Trophoblast cell (in vitro differentiated cells and primary cell): Measurements from ENCODE around the gene MGAT3.

ENCODE experiments used
- DNase-seq, 2 donors: peaks; one replicate each; pipeline ENCODE4 v3.0.0-alpha.2; 2016
- H2AFZ ChIP-seq: 2 replicates; pipeline ENCODE4 v1.6.1; 2013; ENCODE audit warnings: low read length, moderate library complexity, mild to moderate bottlenecking; ENCODE audit not compliant: insufficient read depth, poor library complexity
- H2AK5ac ChIP-seq: 2 replicates; pipeline ENCODE4 v1.6.1; 2013; ENCODE audit warnings: mild to moderate bottlenecking, low read length
- H2BK120ac ChIP-seq: 2 replicates; pipeline ENCODE4 v1.6.1; 2013; ENCODE audit warnings: low read length, mild to moderate bottlenecking, moderate library complexity; ENCODE audit not compliant: insufficient read depth, poor library complexity
- H2BK12ac ChIP-seq: 2 replicates; pipeline ENCODE4 v1.6.1; 2013; ENCODE audit warnings: mild to moderate bottlenecking, low read length, moderate library complexity
- H2BK5ac ChIP-seq: 2 replicates; pipeline ENCODE4 v1.6.1; 2013; ENCODE audit warnings: low read length, low read depth, moderate library complexity, mild to moderate bottlenecking; ENCODE audit not compliant: poor library complexity
- H3K14ac ChIP-seq: 2 replicates; pipeline ENCODE4 v1.6.1; 2013; ENCODE audit warnings: mild to moderate bottlenecking, low read length
- H3K18ac ChIP-seq: 2 replicates; pipeline ENCODE4 v1.6.1; 2013; ENCODE audit warnings: mild to moderate bottlenecking, low read length
- H3K23ac ChIP-seq: 2 replicates; pipeline ENCODE4 v1.6.1; 2013; ENCODE audit warnings: low read length
- H3K27ac ChIP-seq: 2 replicates; pipeline ENCODE4 v1.5.1; 2013; ENCODE audit warnings: low read depth, mild to moderate bottlenecking, inconsistent platforms, low read length, moderate library complexity
- H3K27me3 ChIP-seq: 2 replicates; pipeline ENCODE4 v1.6.1; 2013; ENCODE audit warnings: inconsistent platforms, mild to moderate bottlenecking, low read length, moderate library complexity; ENCODE audit not compliant: insufficient read depth
- H3K36me3 ChIP-seq, 2 experiments: 1 replicate in 1 of 2; 2 replicates in 1 of 2; pipeline ENCODE4 v1.6.1; 2013; ENCODE audit warnings: low read length in 2 of 2, mild to moderate bottlenecking in 2 of 2, moderate library complexity in 1 of 2; ENCODE audit not compliant: insufficient read depth in 2 of 2, control insufficient read depth in 1 of 2
- H3K4ac ChIP-seq: 2 replicates; pipeline ENCODE4 v1.6.1; 2013; ENCODE audit warnings: low read depth, mild to moderate bottlenecking, low read length, moderate library complexity
- H3K4me1 ChIP-seq, 2 experiments: 1 replicate in 1 of 2; 2 replicates in 1 of 2; pipeline ENCODE4 v1.6.1; 2013; ENCODE audit warnings: low read length in 2 of 2, mild to moderate bottlenecking in 2 of 2, moderate library complexity in 1 of 2; ENCODE audit not compliant: insufficient read depth in 2 of 2, control insufficient read depth in 1 of 2
- H3K4me2 ChIP-seq: 2 replicates; pipeline ENCODE4 v1.6.1; 2013; ENCODE audit warnings: inconsistent platforms, mild to moderate bottlenecking, low read length, moderate library complexity
- H3K4me3 ChIP-seq: 2 replicates; pipeline ENCODE4 v1.5.1; 2013; ENCODE audit warnings: mild to moderate bottlenecking, low read depth, low read length, inconsistent platforms
- H3K79me1 ChIP-seq: one replicate; pipeline ENCODE4 v1.6.1; 2013; ENCODE audit warnings: low read length
- H3K79me2 ChIP-seq: 2 replicates; pipeline ENCODE4 v1.6.1; 2013; ENCODE audit warnings: low read length, mild to moderate bottlenecking; ENCODE audit not compliant: control insufficient read depth, insufficient read depth, poor library complexity
- H3K9ac ChIP-seq: 2 replicates; pipeline ENCODE4 v1.6.1; 2013; ENCODE audit warnings: mild to moderate bottlenecking, low read length
- H3K9me3 ChIP-seq: 2 replicates; pipeline ENCODE4 v1.6.1; 2013; ENCODE audit warnings: low read depth, mild to moderate bottlenecking, control low read depth, inconsistent platforms, low read length; ENCODE audit not compliant: insufficient read depth
- H4K12ac ChIP-seq: 2 replicates; pipeline ENCODE4 v1.6.1; 2013; ENCODE audit warnings: low read depth, mild to moderate bottlenecking, low read length, moderate library complexity
- H4K8ac ChIP-seq: 2 replicates; pipeline ENCODE4 v1.6.1; 2013; ENCODE audit warnings: low read depth, mild to moderate bottlenecking, low read length, moderate library complexity
- H4K91ac ChIP-seq: one replicate; pipeline ENCODE4 v1.6.1; 2013; ENCODE audit warnings: low read depth, mild to moderate bottlenecking, low read length, moderate library complexity
- WGBS: extraction: QIAGEN DNeasy Blood & Tissue Kit; methylation state at CpG from one replicate; pipeline ENCODE4 v1.1.7; 2013; ENCODE audit warnings: missing lambda C conversion rate; ENCODE audit not compliant: insufficient read length, insufficient coverage; ENCODE audit errors: extremely low coverage; 5-methylcytosine and 5-hydroxymethylcytosine counted together

MGAT3 gene

GRCh38 chr22:39492186-39492585 is 35.4 kb downstream of the MGAT3 start:
- no peak overlapping the region for H4K8ac ChIP-seq
- H4K91ac ChIP-seq = no peak overlapping the region
- no peak overlapping the region for H2BK12ac ChIP-seq
- H3K79me2 ChIP-seq = no peaks in the 10 kb centered on the region
- H3K18ac ChIP-seq = no peak overlapping the region
- no peak overlapping the region for H3K9ac ChIP-seq
- no peak for DNase-seq
- H3K27me3 ChIP-seq = no peaks in the 10 kb centered on the region
- H2AK5ac ChIP-seq = no peak overlapping the region
- peaks cover 12 to 20% of the 10 kb centered on the region in 2 experiments for H3K36me3 ChIP-seq
- no peak overlapping the region for H3K4ac ChIP-seq
- H2AFZ ChIP-seq = no peak overlapping the region
- WGBS = no CpG with 5 or more reads among the region's 3 CpGs
- H3K9me3 ChIP-seq = peaks cover 3% of the 10 kb centered on the region
- H3K79me1 ChIP-seq = peaks cover 3% of the 10 kb centered on the region
- no peak overlapping the region for H3K4me3 ChIP-seq
- peaks cover 9% of the 10 kb centered on the region in 2 experiments for H3K4me1 ChIP-seq
- H3K27ac ChIP-seq = no peak overlapping the region
- no peak overlapping the region for H3K4me2 ChIP-seq
- no peak overlapping the region for H3K23ac ChIP-seq
- no peak overlapping the region for H4K12ac ChIP-seq
- no peak overlapping the region for H2BK120ac ChIP-seq
- no peak overlapping the region for H2BK5ac ChIP-seq
- H3K14ac ChIP-seq = no peak overlapping the region

DNA sequence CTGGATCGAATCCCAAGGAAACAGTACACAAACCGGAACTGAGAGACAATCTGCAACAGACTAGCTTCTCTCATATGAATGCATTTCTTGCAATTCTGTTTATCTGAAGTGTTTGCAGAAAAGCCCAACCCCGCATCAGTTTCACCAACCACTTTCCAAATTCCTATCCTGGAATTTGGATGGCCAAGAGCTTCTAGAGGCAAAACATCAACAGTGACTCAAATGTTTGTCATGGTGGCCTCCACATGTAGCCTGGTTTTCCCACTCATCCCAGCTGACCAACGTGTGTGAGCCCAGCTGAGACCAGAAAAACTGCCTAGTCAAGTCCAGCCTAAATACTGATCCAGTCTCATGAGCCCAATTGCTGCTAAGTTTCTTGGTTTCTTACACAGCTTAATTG is 36.9 kb downstream of the MGAT3 start:
- no peak overlapping the region for H3K14ac ChIP-seq
- H3K4me3 ChIP-seq = no peak overlapping the region
- H2BK5ac ChIP-seq = no peak overlapping the region
- H3K4me1 ChIP-seq = peaks cover 9% of the 10 kb centered on the region in 2 experiments
- peaks cover under 1 to 9% of the 10 kb centered on the region in 2 experiments for H3K36me3 ChIP-seq
- no peaks in the 10 kb centered on the region for H3K9me3 ChIP-seq
- no peak overlapping the region for H2BK120ac ChIP-seq
- no peak overlapping the region for H2BK12ac ChIP-seq
- H3K79me2 ChIP-seq = no peaks in the 10 kb centered on the region
- H3K79me1 ChIP-seq = peaks cover 3% of the 10 kb centered on the region
- H2AK5ac ChIP-seq = no peak overlapping the region
- H3K4ac ChIP-seq = no peak overlapping the region
- no peak overlapping the region for H3K23ac ChIP-seq
- H3K4me2 ChIP-seq = no peak overlapping the region
- no peaks in the 10 kb centered on the region for H3K27me3 ChIP-seq
- no peak overlapping the region for H4K12ac ChIP-seq
- H2AFZ ChIP-seq = no peak overlapping the region
- H4K91ac ChIP-seq = no peak overlapping the region
- peak; percentile 95 to 98 for DNase-seq
- H3K18ac ChIP-seq = no peak overlapping the region
- no peak overlapping the region for H3K9ac ChIP-seq
- no CpG with 5 or more reads among the region's 4 CpGs for WGBS
- no peak overlapping the region for H4K8ac ChIP-seq
- H3K27ac ChIP-seq = peak overlapping the region; percentile 24

DNA sequence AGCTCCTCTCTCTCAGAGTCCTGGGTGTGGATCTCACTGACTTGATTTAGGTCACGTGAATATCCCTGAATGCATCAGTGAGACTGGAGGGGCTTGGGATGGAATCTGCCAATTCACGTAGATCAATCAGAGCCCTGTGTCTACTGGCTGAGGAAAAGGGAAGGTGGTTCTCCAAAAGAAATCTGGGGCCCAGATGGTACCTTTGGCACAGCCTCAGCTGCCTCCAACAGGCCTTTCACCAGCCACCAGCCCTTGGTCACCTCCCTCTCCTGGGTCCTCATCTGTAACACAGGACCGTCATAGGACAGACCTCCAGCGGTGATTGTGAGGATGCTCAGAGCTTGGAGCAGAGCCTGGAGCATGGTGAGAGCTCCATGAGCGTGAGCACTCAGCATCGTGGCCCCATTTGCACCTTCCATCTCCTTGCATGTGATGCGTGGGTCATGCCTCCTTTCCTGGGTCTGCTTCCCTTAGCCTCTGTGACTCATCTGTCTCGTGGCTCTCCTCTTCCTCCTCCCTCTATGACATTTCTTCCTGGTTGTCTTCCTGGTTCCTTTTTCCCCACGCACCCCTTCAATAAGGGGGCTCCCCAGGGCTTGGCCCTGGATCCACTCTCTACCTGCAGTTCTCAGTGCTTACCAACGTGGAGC is 37.8 kb downstream of the MGAT3 start:
- peaks cover 9% of the 10 kb centered on the region in 2 experiments for H3K4me1 ChIP-seq
- no peak overlapping the region for H3K4me2 ChIP-seq
- peak overlapping the region; percentile 16 for H3K14ac ChIP-seq
- peak overlapping the region; percentile 39 for H2BK120ac ChIP-seq
- H3K27me3 ChIP-seq = no peaks in the 10 kb centered on the region
- WGBS = no CpG with 5 or more reads among the region's 10 CpGs
- H2AK5ac ChIP-seq = peak overlapping the region; percentile 34
- no peak overlapping the region for H3K23ac ChIP-seq
- H2AFZ ChIP-seq = no peak overlapping the region
- H4K91ac ChIP-seq = peak overlapping the region; percentile 50
- H4K8ac ChIP-seq = no peak overlapping the region
- peak overlapping the region; percentile 24 for H3K27ac ChIP-seq
- H3K9ac ChIP-seq = no peak overlapping the region
- peak overlapping the region; percentile 28 for H2BK12ac ChIP-seq
- no peak overlapping the region for H3K4ac ChIP-seq
- H3K79me2 ChIP-seq = no peaks in the 10 kb centered on the region
- no peak overlapping the region for H4K12ac ChIP-seq
- H3K9me3 ChIP-seq = no peaks in the 10 kb centered on the region
- H3K4me3 ChIP-seq = no peak overlapping the region
- H3K79me1 ChIP-seq = peaks cover 3% of the 10 kb centered on the region
- DNase-seq = peak in 1 of 2 donors; percentile 32
- peak overlapping the region; percentile 42 for H2BK5ac ChIP-seq
- no peak overlapping the region for H3K18ac ChIP-seq
- H3K36me3 ChIP-seq = peaks cover 0 to 5% of the 10 kb centered on the region in 2 experiments

GRCh38 chr22:39496131-39496838 is 39.5 kb downstream of the MGAT3 start:
- H2BK5ac ChIP-seq = no peak overlapping the region
- peak; percentile 68 to 81 for DNase-seq
- no peaks in the 10 kb centered on the region for H3K9me3 ChIP-seq
- peaks cover 0 to 2% of the 10 kb centered on the region in 2 experiments for H3K36me3 ChIP-seq
- no peak overlapping the region for H4K12ac ChIP-seq
- no peak overlapping the region for H2BK120ac ChIP-seq
- no peak overlapping the region for H3K18ac ChIP-seq
- H4K8ac ChIP-seq = no peak overlapping the region
- no peak overlapping the region for H3K23ac ChIP-seq
- no peak overlapping the region for H3K14ac ChIP-seq
- no peak overlapping the region for H3K4ac ChIP-seq
- H3K79me2 ChIP-seq = no peaks in the 10 kb centered on the region
- peaks cover 9% of the 10 kb centered on the region in 2 experiments for H3K4me1 ChIP-seq
- no peak overlapping the region for H2AFZ ChIP-seq
- no peak overlapping the region for H2AK5ac ChIP-seq
- no peak overlapping the region for H3K4me3 ChIP-seq
- H3K79me1 ChIP-seq = peaks cover 3% of the 10 kb centered on the region
- peak overlapping the region; percentile 8 for H2BK12ac ChIP-seq
- no peaks in the 10 kb centered on the region for H3K27me3 ChIP-seq
- H3K27ac ChIP-seq = peak overlapping the region; percentile 4
- peak overlapping the region; percentile 45 for H4K91ac ChIP-seq
- WGBS = no CpG with 5 or more reads among the region's 13 CpGs
- H3K4me2 ChIP-seq = no peak overlapping the region
- H3K9ac ChIP-seq = no peak overlapping the region
